K562 (cell line): ENCODE results near the gene PTPRG. TPM values are rescaled to one million over a fixed set of nuclear protein-coding genes. Genes with fewer than 3 reads are reported as not detected.

Experiments
- ATAC-seq: fragments of 200-7000 bp; cut with Tn5 transposase; 3 replicates; pipeline ENCODE4 v1.9.1; 2020; ENCODE audit warnings: moderate library complexity
- BruUV-seq: library from RNA; stranded (reverse); fragments of 400-500 nt; replicated peaks from 2 replicates; lab custom pipeline; 2021; lab: Mats Ljungman, UMichigan
- CTCF ChIA-PET: fragments of 300-600 bp; formaldehyde crosslinking; extraction: SDS; loops from one replicate; lab custom pipeline; 2021; ENCODE audit warnings: low intra/inter-chr PET ratio; lab: Yijun Ruan, JAX
- POLR2A ChIA-PET: fragments of 300-600, 350-650 bp; sonication (Branson Sonifier 250); formaldehyde crosslinking; extraction: SDS; loops from one replicate; lab custom pipeline; 2021; ENCODE audit warnings: antibody characterized with exemption, inconsistent platforms; lab: Yijun Ruan, JAX
- DNase-seq, 4 experiments: peaks; one replicate each; pipeline versions ENCODE4 v3.0.0 to v3.0.0-alpha.2; 2011 to 2018; ENCODE audit warnings: low spot score in 3 of 4, mixed read lengths in 3 of 4; ENCODE audit errors: extremely low read depth in 1 of 4
- FAIRE-seq: peaks from 2 replicates; lab custom pipeline; 2011; peaks lifted over from hg19 to GRCh38; lab: Jason Lieb, UNC
- H2AFZ ChIP-seq: 2 replicates; pipeline ENCODE4 v1.6.0; 2011; ENCODE audit warnings: low read depth, low read length, control low read depth, inconsistent platforms
- H3K27ac ChIP-seq: fragments of 200-600 bp; 3 replicates; pipeline ENCODE4 v1.8.0; 2011; ENCODE audit warnings: low read depth, mild to moderate bottlenecking, control low read depth, inconsistent platforms, low read length, moderate library complexity, mixed read lengths; ENCODE audit errors: extremely low read depth
- H3K27me3 ChIP-seq, 2 experiments: fragments of 300-600 bp in 1 of 2; 2 replicates in 1 of 2; 3 replicates in 1 of 2; pipeline versions ENCODE4 v1.6.0 to v1.8.0; 2011; ENCODE audit warnings: inconsistent platforms in 2 of 2, low read length in 2 of 2, mild to moderate bottlenecking in 1 of 2, mixed read lengths in 1 of 2, moderate library complexity in 1 of 2; ENCODE audit not compliant: control insufficient read depth in 2 of 2, insufficient read depth in 2 of 2
- H3K36me3 ChIP-seq: fragments of 300-600 bp; 3 replicates; pipeline ENCODE4 v1.8.0; 2011; ENCODE audit warnings: mild to moderate bottlenecking, low read length, inconsistent platforms; ENCODE audit not compliant: control insufficient read depth, insufficient read depth
- H3K4me1 ChIP-seq, 2 experiments: fragments of 200-600 bp in 1 of 2; replicated peaks in 1 of 2; 2 replicates in 1 of 2; 3 replicates in 1 of 2; pipeline versions ENCODE4 v1.5.1 to v1.8.0; 2011; ENCODE audit warnings: inconsistent platforms in 2 of 2, low read length in 2 of 2, mild to moderate bottlenecking in 1 of 2, mixed read lengths in 1 of 2, moderate library complexity in 1 of 2; ENCODE audit not compliant: control insufficient read depth in 2 of 2, insufficient read depth in 2 of 2
- H3K4me2 ChIP-seq: 2 replicates; pipeline ENCODE4 v1.6.1; 2011; ENCODE audit warnings: low read length, control low read depth, inconsistent platforms, mixed read lengths; ENCODE audit not compliant: insufficient read depth
- H3K4me3 ChIP-seq: fragments of 200-600 bp; sonication (generic), shearing (Covaris generic); 2 replicates; pipeline ENCODE4 v1.5.1; 2016; ENCODE audit warnings: control low read depth, inconsistent platforms
- H3K79me2 ChIP-seq: fragments of 200-600 bp; 3 replicates; pipeline ENCODE4 v1.8.0; 2011; ENCODE audit warnings: low read length, inconsistent platforms; ENCODE audit not compliant: control insufficient read depth, insufficient read depth
- H3K9ac ChIP-seq, 2 experiments: 2 replicates each; pipeline versions ENCODE4 v1.6.0 to v1.6.1; 2011; ENCODE audit warnings: low read depth in 2 of 2, low read length in 2 of 2, control low read depth in 1 of 2, inconsistent platforms in 1 of 2, mild to moderate bottlenecking in 1 of 2, mixed read lengths in 1 of 2; ENCODE audit not compliant: insufficient read depth in 1 of 2
- H3K9me1 ChIP-seq: one replicate; pipeline ENCODE4 v1.6.0; 2011; ENCODE audit warnings: inconsistent platforms, mild to moderate bottlenecking, low read length, moderate library complexity; ENCODE audit not compliant: control insufficient read depth, insufficient read depth
- H3K9me3 ChIP-seq: replicated peaks from 2 replicates; pipeline ENCODE4 v1.5.1; 2011; ENCODE audit warnings: low read depth, low read length, inconsistent platforms; ENCODE audit not compliant: control insufficient read depth, insufficient read depth
- H4K20me1 ChIP-seq: replicated peaks from 2 replicates; pipeline ENCODE4 v1.6.1; 2011; ENCODE audit warnings: low read length, inconsistent platforms, mixed read lengths; ENCODE audit not compliant: control insufficient read depth, insufficient read depth
- ARID1B ChIP-seq: fragments of 450-650 bp; IDR thresholded peaks from 2 replicates; pipeline ENCODE4 v1.6.1; 2016; ENCODE audit warnings: antibody characterized with exemption, mild to moderate bottlenecking, inconsistent platforms
- CREBBP ChIP-seq: IDR thresholded peaks from one replicate; pipeline ENCODE4 v1.6.1; 2012; ENCODE audit warnings: low read depth, mild to moderate bottlenecking, control low read depth, inconsistent platforms, low read length
- KDM2B ChIP-seq: fragments of 250-450 bp; sonication (Bioruptor Pico); IDR thresholded peaks from 2 replicates; pipeline ENCODE4 v1.8.0; 2021; ENCODE audit warnings: mild to moderate bottlenecking, moderate library complexity
- NFE2 ChIP-seq: IDR thresholded peaks from 2 replicates; pipeline ENCODE4 v1.6.1; 2014; ENCODE audit warnings: antibody characterized with exemption, low read depth
- RBBP5 ChIP-seq: fragments of 200-600 bp; sonication (generic); IDR thresholded peaks from 2 replicates; pipeline ENCODE4 v1.6.1; 2012; ENCODE audit warnings: borderline replicate concordance, mild to moderate bottlenecking, low read length, control low read depth, inconsistent platforms; ENCODE audit not compliant: insufficient read depth, poor library complexity, severe bottlenecking
- SMARCA5 ChIP-seq: fragments of 450-650 bp; IDR thresholded peaks from 2 replicates; pipeline ENCODE4 v1.6.1; 2016
- TAL1 ChIP-seq: fragments of 450-650 bp; IDR thresholded peaks from 2 replicates; pipeline ENCODE4 v1.6.1; 2016; ENCODE audit warnings: mild to moderate bottlenecking
- ZBTB7A ChIP-seq: IDR thresholded peaks from 2 replicates; pipeline ENCODE4 v1.6.1; 2011; ENCODE audit warnings: low read depth, mild to moderate bottlenecking, low read length, moderate library complexity, borderline replicate concordance; ENCODE audit not compliant: control insufficient read depth
- ZNF316 ChIP-seq: fragments of 450-650 bp; IDR thresholded peaks from 2 replicates; pipeline ENCODE4 v1.6.1; 2016
- ZNF445 ChIP-seq: fragments of 250-450 bp; sonication (Bioruptor Pico); IDR thresholded peaks from 2 replicates; pipeline ENCODE4 v1.4.0; 2020; ENCODE audit warnings: low read depth, mild to moderate bottlenecking, moderate library complexity
- WGBS: fragments of 100-300 bp; shearing (Covaris generic); methylation state at CpG from one replicate; pipeline ENCODE4 v1.1.6; 2016; ENCODE audit warnings: low coverage, mixed read lengths; ENCODE audit not compliant: insufficient coverage; ENCODE audit errors: missing lambda C conversion rate; 5-methylcytosine and 5-hydroxymethylcytosine counted together
- in situ Hi-C: fragments of 300-500 bp; cut with MboI; formaldehyde crosslinking; loops from 4 replicates; pipeline ENCODE4 v1.15.0; 2018; ENCODE audit warnings: inconsistent platforms, mixed read lengths
- intact Hi-C: fragments of 100-400 bp; cut with micrococcal nuclease; formaldehyde crosslinking; loops from 2 replicates; pipeline ENCODE4 v1.14.2; 2022
- polyA plus RNA-seq, 8 experiments: library from polyadenylated mRNA; depleted of rRNA in 4 of 8; stranded (reverse) in 5 of 8; unstranded in 3 of 8; fragments of >200 nt; fragmentation: Nextera tagmentation in 2 of 8; fragmentation: Illumina TruSeq in 1 of 8; extraction: Ambion mirVana in 2 of 8; extraction: Trizol in 1 of 8; gene quantifications; 2 replicates each; pipeline versions ENCODE4 v1.2.1 to v1.2.3, GENCODE V29; 2011 to 2014; ENCODE audit warnings: inconsistent platforms in 1 of 8, missing spikeins in 1 of 8
- total RNA-seq, 7 experiments: library from RNA; depleted of rRNA in 6 of 7; stranded (reverse); fragments of >200 nt in 6 of 7; fragmentation: Illumina TruSeq in 2 of 7; extraction: Trizol in 2 of 7; gene quantifications; 2 replicates each; pipeline versions ENCODE4 v1.2.1 to v1.2.3, GENCODE V29; 2011 to 2021; ENCODE audit warnings: low replicate concordance in 1 of 7

The PTPRG gene
- total and polyA plus RNA-seq, 9 of the 15 experiments (the other 6 are each of a cell fraction or from before 2014, with no cell fraction given): 0.16 TPM; not detected in 8

DNA sequence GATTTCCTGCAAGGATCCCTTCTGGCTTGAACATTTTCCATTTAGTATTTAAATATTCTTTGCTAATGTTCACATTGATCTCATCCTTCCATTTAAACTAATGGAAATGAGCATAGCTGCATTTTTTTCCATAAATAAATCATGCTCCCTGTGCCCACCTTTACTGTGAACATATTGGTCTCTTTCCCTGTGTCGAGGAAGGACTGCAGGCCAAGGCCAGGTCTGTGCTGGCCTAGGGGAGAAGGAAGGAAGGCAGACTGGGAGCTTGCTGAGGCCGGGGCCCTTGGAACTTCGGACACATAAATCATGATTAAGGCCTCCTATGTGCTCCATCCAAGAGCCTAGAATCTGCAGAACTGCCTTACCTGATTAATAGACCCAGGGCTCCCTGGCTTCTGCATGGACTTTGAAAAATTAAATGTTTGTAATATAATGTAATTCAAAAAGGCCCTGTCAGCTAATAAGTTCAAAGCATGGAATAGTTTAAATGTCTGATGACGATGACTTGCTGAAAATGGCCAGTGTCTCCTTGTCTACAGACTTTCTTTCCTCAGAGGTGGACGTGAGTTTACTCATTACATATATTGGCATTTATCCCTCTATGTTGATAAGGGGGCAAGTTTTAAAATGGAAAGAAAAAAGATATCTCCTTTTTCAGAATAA, 636.1 kb downstream of the PTPRG start:
- no peaks in the 10 kb centered on the region for H3K79me2 ChIP-seq

DNA sequence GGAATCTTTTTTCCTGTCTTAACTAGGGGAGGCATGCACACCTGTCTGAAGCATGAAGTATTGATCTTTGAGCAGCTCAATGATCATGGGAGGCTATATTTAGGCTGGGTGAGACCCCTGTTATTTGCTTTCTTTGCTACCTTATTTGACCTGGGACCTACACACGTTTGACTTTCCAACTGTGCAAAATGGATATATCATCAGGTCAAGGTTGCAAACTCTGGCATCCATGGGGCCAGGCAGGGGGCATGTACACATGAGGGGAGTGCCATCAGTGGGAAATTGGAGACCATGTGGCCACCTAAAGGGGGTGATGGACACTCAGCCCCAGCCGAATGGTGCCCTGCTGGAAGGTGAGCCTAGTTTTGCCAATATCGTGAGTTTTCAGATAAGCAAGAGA, 637.8 kb downstream of the PTPRG start:
- Histone ChIP-seq H3K36me3 (no peaks in the 10 kb centered on the region), H3K9ac (no peak overlapping the region), H3K27me3 (peaks cover 0 to 14% of the 10 kb centered on the region in 2 experiments; a peak in 2 of 5 replicates), H3K4me2 (no peak overlapping the region), H3K79me2 (no peaks in the 10 kb centered on the region), H3K27ac (no peak overlapping the region), H4K20me1 (no peaks in the 10 kb centered on the region), H3K4me3 (no peak overlapping the region), H3K9me3 (no peaks in the 10 kb centered on the region), H2AFZ (no peak overlapping the region), H3K4me1 (no peaks in the 10 kb centered on the region; a peak in 1 of 5 replicates), H3K9me1 (no peaks in the 10 kb centered on the region)
- ATAC-seq: no peak
- ChIA-PET CTCF (no interaction called here), POLR2A (no interaction called here)
- FAIRE-seq: no peak
- TF ChIP-seq CREBBP (no peak), RBBP5 (no peak), TAL1 (no peak), SMARCA5 (no peak), ZNF445 (CRISPR knock-in tag) (no peak), ZBTB7A (no peak), KDM2B (CRISPR knock-in tag) (no peak), NFE2 (no peak)
- WGBS: 0% methylated on average over 3 of the region's 3 CpGs
- in situ Hi-C loops (no loop called here), intact Hi-C loops (no loop called here)
- DNase-seq: no peak
- BruUV-seq: no TSS peak

More for the DNA sequence above, 636.1 kb downstream of the PTPRG start:
- H3K4me2 ChIP-seq: no peak overlapping the region
- ATAC-seq: no peak
- no peaks in the 10 kb centered on the region for H3K36me3 ChIP-seq
- no peak for FAIRE-seq
- H4K20me1 ChIP-seq: no peaks in the 10 kb centered on the region
- TF ChIP-seq ZNF316 (peak; percentile 32; the same call in 1 of the 2 replicates), ARID1B (no peak)
- DNase-seq: no peak
- no peaks in the 10 kb centered on the region for H3K9me1 ChIP-seq
- no peaks in the 10 kb centered on the region for H3K9me3 ChIP-seq
- no TSS peak for BruUV-seq
- no peak overlapping the region for H2AFZ ChIP-seq
- no peak overlapping the region for H3K4me3 ChIP-seq
- no peak overlapping the region for H3K27ac ChIP-seq
- intact Hi-C loops: no loop called here
- ChIA-PET CTCF (no interaction called here), POLR2A (interaction anchor here (0.5 kb wide), 1 partner anchor 1108 kb away, joined by 3 read pairs; no protein-coding TSS in a partner anchor)
- H3K9ac ChIP-seq: no peak overlapping the region
- in situ Hi-C loops: no loop called here
- peaks cover 0 to 8% of the 10 kb centered on the region in 2 experiments; a peak in 2 of 5 replicates for H3K27me3 ChIP-seq
- no peaks in the 10 kb centered on the region for H3K4me1 ChIP-seq
- 0% methylated on average over 2 of the region's 5 CpGs for WGBS
